Keratinocyte (primary cell): Measurements from ENCODE around the gene REV3L.

Source experiments
- CTCF ChIP-seq, 3 experiments: IDR thresholded peaks in 1 of 3; conservative IDR thresholded peaks in 1 of 3; optimal IDR thresholded peaks in 1 of 3; 2 replicates in 2 of 3; 3 replicates in 1 of 3; pipeline versions ENCODE3 to v1.5.1; 2011; ENCODE audit warnings: low read length in 3 of 3, mild to moderate bottlenecking in 3 of 3, moderate library complexity in 2 of 3, control low read depth in 1 of 3, inconsistent platforms in 1 of 3; ENCODE audit not compliant: insufficient read depth in 2 of 3; ENCODE audit errors: extremely low read depth in 1 of 3
- EZH2 ChIP-seq: IDR thresholded peaks from one replicate; pipeline ENCODE4 v1.6.1; 2012; ENCODE audit warnings: inconsistent platforms, mild to moderate bottlenecking, low read length, moderate library complexity

- TF ChIP-seq CTCF (optimal IDR thresholded peaks at IDR 0.05 in 1 of 3, IDR thresholded peaks at IDR 0.05 in 1 of 3, conservative IDR thresholded peaks at IDR 0.05 in 1 of 3; ENCODE audit: extremely low read depth in 1 of 3, insufficient read depth in 2 of 3, low read length in 3 of 3): no peak
- TF ChIP-seq EZH2: no peak
Measured at GRCh38 chr6:111522393-111523020, 39.5 kb upstream of the REV3L start.
